ENCODE results near the gene MYG1. TPM values are rescaled to one million over a fixed set of nuclear protein-coding genes. Genes with fewer than 3 reads are reported as not detected.

MYG1 gene
- total RNA-seq, 1 experiment from 2014 or later: 91.8 TPM

DNA sequence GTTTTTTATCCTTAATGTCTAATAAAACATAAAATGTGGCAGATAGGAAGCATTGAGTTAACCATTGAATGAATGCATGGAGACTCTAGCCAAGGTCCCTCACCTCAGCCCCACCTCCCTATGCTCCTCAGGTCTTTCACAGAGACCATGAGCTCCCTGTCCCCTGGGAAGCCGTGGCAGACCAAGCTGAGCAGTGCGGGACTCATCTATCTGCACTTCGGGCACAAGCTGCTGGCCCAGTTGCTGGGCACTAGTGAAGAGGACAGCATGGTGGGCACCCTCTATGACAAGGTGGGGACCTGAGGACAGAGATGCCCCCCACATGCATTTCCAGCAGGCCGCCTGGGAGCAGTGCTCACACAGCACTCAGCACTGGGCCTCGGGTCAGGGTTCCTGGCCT is 3.4 kb downstream of the MYG1 start:
- no peak for DNase-seq
- H4K5ac ChIP-seq (ENCODE audit: insufficient read length, low read depth, low read length): no peak overlapping the region
- no peak overlapping the region for H3K18ac ChIP-seq (ENCODE audit: insufficient read length, low read depth, low read length)
- Mint-ChIP-seq H3K9me3 (no peaks in the 10 kb centered on the region; a peak in 1 of 5 replicates), H3K36me3 (ENCODE audit: insufficient read depth in 1 of 3, low read depth in 3 of 3) (peaks cover 37 to 85% (median 62%) of the 10 kb centered on the region in 3 experiments; a peak in 6 of 7 replicates), H3K27me3 (ENCODE audit: low read depth) (peaks cover 1% of the 10 kb centered on the region; the same call in 1 of the 2 replicates), H3K4me1 (peaks cover 12 to 17% of the 10 kb centered on the region in 2 experiments), H3K27ac (no peak overlapping the region), H3K4me3 (no peak overlapping the region; a peak in 1 of 5 replicates)
- no peak overlapping the region for H2BK120ac ChIP-seq (ENCODE audit: low read depth, low read length, poor library complexity, severe bottlenecking)
- no peak overlapping the region for H4K91ac ChIP-seq (ENCODE audit: insufficient read length, low read depth, low read length)
- no peak overlapping the region for H3K14ac ChIP-seq (ENCODE audit: insufficient read depth, low read length)
- no peak overlapping the region for H3K9ac ChIP-seq (ENCODE audit: extremely low read depth, insufficient read length, low read length)
- H3K4me1 ChIP-seq (ENCODE audit: insufficient read depth, low read length): no peaks in the 10 kb centered on the region
- TF ChIP-seq, protein P1, sequence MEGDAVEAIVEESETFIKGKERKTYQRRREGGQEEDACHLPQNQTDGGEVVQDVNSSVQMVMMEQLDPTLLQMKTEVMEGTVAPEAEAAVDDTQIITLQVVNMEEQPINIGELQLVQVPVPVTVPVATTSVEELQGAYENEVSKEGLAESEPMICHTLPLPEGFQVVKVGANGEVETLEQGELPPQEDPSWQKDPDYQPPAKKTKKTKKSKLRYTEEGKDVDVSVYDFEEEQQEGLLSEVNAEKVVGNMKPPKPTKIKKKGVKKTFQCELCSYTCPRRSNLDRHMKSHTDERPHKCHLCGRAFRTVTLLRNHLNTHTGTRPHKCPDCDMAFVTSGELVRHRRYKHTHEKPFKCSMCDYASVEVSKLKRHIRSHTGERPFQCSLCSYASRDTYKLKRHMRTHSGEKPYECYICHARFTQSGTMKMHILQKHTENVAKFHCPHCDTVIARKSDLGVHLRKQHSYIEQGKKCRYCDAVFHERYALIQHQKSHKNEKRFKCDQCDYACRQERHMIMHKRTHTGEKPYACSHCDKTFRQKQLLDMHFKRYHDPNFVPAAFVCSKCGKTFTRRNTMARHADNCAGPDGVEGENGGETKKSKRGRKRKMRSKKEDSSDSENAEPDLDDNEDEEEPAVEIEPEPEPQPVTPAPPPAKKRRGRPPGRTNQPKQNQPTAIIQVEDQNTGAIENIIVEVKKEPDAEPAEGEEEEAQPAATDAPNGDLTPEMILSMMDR (conservative IDR thresholded peaks at IDR 0.05): no peak
- no peak overlapping the region for H3K56ac ChIP-seq (ENCODE audit: insufficient read length, low read depth, low read length)
- H2AK5ac ChIP-seq (ENCODE audit: insufficient read length, low read length): no peak overlapping the region
- H2BK15ac ChIP-seq (ENCODE audit: low read depth, low read length): no peak overlapping the region
- no peak overlapping the region for H3K4ac ChIP-seq (ENCODE audit: low read depth, low read length)
- H4K20me1 ChIP-seq (ENCODE audit: control insufficient read depth, insufficient read depth, insufficient read length): no peaks in the 10 kb centered on the region
- WGBS (ENCODE audit: extremely low coverage, insufficient read length, low lambda C conversion rate): no CpG with 5 or more reads among the region's 5 CpGs
- H3K23ac ChIP-seq (ENCODE audit: insufficient read length, low read depth, low read length): no peak overlapping the region
- no peak overlapping the region for H2BK20ac ChIP-seq (ENCODE audit: low read depth, low read length, poor library complexity, severe bottlenecking)
- peaks cover 9% of the 10 kb centered on the region for H3K23me2 ChIP-seq (ENCODE audit: insufficient read length, low read depth, low read length, poor library complexity, severe bottlenecking)
- H2BK5ac ChIP-seq (ENCODE audit: insufficient read length, low read length): no peak overlapping the region
- no peaks in the 10 kb centered on the region for H3K79me2 ChIP-seq (ENCODE audit: insufficient read depth, low read length)
- no peak overlapping the region for H2BK12ac ChIP-seq (ENCODE audit: insufficient read length, low read depth, low read length)
- no peak overlapping the region for H3K4me2 ChIP-seq (ENCODE audit: insufficient read depth, insufficient read length, low read length)
- no peak overlapping the region for H3K27ac ChIP-seq (ENCODE audit: insufficient read length, low read depth, low read length)
- H3K27me3 ChIP-seq (ENCODE audit: insufficient read depth, low read length): no peaks in the 10 kb centered on the region
- H3K79me1 ChIP-seq (ENCODE audit: insufficient read depth, low read depth, low read length, poor library complexity, severe bottlenecking): no peaks in the 10 kb centered on the region
- no peak overlapping the region for H2AFZ ChIP-seq (ENCODE audit: low read length)
- H3K9me3 ChIP-seq (ENCODE audit: control insufficient read depth, low read depth, low read length): no peaks in the 10 kb centered on the region
- H4K8ac ChIP-seq (replicated peaks; ENCODE audit: insufficient read length, low read depth, low read length): no peak overlapping the region
- H3T11ph ChIP-seq (ENCODE audit: low read length): no peak overlapping the region

Measured in H9 (cell line).